RCC 7860 (cell line): ENCODE results near the gene PLA2G12B.
"Not testable (repeated sequence)": the region's sequence is repeated elsewhere in the genome, so short reads cannot be mapped to it uniquely, and the experiment has no call there.

ENCODE experiments used
- DNase-seq: peaks from one replicate; pipeline ENCODE4 v3.0.0-alpha.2; 2015; ENCODE audit warnings: low spot score
- FAIRE-seq: peaks from 2 replicates; lab custom pipeline; 2012; peaks lifted over from hg19 to GRCh38; lab: Jason Lieb, UNC

The PLA2G12B gene

DNA sequence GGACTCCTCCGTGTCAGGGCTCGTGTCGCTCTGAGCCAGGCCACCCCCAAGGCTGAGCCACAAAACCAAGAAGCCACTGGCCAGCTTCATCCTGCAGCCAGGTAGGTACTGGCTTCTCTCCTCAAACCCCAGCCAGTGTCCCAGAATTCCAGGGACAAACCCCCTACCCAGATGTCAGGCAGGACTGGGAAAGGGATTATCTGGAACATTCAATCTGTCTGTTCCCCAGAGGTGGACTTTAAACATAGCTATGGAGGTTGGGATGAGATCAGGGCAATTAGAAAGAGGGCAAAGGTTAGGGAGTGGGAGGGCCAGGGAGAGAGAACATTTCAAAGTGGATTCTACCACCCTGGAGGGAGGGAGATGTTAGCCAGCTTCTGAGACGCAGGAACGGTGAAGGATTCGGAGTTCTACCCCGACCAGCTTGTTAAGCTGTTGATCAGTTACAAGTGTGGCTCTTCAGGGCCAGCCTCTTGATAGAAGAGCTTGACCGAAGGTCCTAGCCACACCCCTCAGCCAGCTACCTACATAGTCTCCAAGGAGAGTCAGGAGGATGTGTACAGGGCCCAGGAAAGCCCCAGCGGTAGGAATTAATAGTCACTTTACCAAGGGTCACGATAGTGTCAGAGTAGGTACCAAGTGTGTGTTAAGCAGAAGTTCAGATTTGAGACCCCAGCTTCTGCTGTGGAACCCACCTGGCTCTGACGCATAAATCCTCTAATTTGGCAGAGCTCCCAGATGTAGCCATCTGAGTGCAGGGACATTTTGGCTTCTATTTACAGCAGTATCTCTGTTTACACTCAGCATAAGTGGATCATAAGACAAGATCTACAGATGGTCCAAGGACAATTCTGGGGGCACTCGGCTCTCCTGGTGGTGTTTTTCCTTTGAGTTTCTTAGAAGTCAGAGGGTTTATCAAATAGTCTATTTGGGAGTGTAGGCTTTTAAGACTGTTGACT lies at the start of gene PLA2G12B:
Gene PLA2G12B (minus strand): TSS at position 211 of the 959 bp plus-strand sequence. CDS start 121 bp downstream, at position 90.
- DNase-seq (no peak), FAIRE-seq (no peak)

- no peak for FAIRE-seq
- no peak for DNase-seq
Measured at GRCh38 chr10:73003822-73004221, 49.2 kb upstream of the PLA2G12B start.

GRCh38 chr10:73000973-73001372 lies 46.4 kb upstream of the PLA2G12B start:
- FAIRE-seq (no peak), DNase-seq (no peak)

GRCh38 chr10:72997099-72997498 lies 42.5 kb upstream of the PLA2G12B start:
- DNase-seq (no peak), FAIRE-seq (no peak)

DNA sequence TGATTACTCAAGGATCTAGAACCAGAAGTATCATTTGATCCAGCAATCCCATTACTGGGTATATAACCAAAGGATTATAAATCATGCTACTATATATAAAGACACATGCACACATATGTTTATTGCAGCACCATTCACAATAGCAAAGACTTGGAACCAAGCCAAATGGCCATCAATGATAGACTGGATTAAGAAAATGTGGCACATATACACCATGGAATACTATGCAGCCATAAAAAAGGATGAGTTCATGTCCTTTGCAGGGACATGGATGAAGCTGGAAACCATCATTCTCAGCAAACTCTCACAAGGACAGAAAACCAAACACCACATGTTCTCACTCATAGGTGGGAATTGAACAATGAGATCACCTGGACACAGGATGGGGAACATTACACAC lies 40.9 kb upstream of the PLA2G12B start:
- DNase-seq, FAIRE-seq: not testable (repeated sequence)

GRCh38 chr10:72989771-72990170 lies 35.2 kb upstream of the PLA2G12B start:
- not testable (repeated sequence) for FAIRE-seq

DNA sequence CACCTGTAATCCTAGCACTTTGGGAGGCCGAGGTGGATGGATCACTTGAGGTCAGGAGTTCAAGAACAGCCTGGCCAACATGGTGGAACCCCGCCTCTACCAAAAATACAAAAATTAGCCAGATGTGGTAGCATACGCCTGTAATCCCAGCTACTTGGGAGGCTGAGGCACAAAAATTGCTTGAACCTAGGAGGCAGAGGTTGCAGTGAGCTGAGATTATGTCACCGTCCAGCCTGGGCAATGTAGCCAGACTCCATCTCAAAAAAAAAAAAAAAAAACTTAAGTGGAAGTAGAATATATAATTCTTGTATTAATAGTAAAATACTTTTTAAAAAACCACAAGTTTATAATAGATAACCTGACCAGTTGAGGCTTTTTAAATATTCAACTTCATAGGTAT lies 30.0 kb upstream of the PLA2G12B start:
- not testable (repeated sequence) for DNase-seq, FAIRE-seq

More at GRCh38 chr10:72989771-72990170, 35.2 kb upstream of the PLA2G12B start:
- not testable (repeated sequence) for DNase-seq

GRCh38 chr10:72981882-72982529 lies 27.4 kb upstream of the PLA2G12B start:
- DNase-seq (no peak), FAIRE-seq (no peak)

DNA sequence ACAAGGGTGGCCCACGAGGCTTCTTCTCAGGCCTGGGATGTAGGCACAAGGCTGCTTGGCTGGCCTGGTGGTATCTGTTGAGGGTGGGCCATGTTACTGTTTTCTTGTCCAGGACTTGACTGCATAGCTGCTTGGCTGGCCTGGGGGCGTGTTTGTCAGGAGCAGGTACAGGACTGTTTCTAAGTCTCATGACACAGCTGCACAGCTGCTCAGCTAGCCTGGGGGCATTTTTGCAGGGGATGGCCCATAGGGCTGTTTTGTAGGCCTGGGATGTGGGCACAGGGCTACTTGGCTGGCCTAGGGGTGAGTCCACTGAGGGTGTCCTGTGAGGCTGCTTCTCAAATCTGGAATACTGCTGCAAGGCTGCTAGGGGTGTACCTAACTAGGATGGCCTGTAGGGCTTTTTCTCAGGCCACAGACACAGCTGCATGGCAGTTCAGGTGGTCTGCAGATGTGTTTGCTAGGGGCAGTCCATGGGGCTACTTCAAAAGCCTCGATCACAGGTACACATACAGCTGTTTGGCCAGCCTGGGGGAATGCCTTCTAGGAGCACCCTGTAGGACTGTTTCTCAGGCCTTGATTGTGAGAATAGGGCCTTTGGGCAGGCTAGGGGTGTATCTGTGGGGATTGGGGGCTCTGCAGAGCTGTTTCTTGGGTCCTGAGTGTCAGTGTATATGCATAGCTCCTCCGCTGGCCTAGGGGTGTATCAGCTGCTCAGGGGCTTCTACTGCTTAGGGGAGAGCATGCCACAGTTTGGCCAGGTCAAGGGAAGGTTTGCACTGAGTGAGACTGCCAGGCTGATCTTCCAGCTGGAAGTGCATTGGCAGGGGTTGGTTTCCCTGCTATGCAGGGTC lies 26.6 kb upstream of the PLA2G12B start:
- FAIRE-seq (no peak), DNase-seq (no peak)

- no peak for FAIRE-seq
- no peak for DNase-seq
Measured at GRCh38 chr10:72980348-72980747, 25.7 kb upstream of the PLA2G12B start.

DNA sequence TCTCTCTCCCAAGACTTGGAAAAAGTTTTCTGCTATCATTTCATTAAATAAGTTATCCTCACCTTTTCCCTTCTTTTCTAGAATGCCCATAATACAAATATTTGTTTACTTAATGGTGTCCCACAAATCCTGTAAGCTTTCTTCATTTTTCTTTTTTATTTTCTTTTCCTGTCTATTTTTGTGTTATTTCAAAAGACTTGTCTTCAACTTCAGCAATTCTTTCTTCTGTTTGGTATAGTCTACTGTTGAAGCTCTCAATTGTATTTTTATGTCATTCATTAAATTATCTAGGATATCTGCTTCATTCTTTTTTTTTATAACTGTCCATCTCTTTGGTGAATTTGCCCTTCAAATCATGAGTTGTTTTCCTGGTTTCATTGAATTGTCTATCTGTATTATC lies 25.1 kb upstream of the PLA2G12B start:
- no peak for FAIRE-seq

DNA sequence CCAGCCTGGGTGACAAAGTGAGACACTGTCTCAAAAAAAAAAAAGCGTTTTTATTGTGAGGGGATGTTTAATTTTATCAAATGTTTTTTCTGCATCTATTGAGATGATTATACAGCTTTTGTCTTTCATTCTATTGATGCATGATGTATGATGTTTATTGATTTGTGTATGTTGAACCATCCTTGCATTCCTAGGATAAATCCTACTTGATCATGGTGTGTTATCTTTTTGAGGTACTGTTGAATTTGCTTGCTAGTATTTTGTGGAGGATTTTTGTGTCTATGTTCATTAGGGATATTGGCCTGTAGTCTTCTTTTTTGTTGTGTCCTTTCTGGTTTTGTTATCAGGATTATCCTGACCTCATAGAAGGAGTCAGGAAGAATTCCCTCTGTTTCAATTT lies 22.3 kb upstream of the PLA2G12B start:
- no peak for FAIRE-seq
- no peak for DNase-seq

More for the DNA sequence above, 25.1 kb upstream of the PLA2G12B start:
- DNase-seq = no peak

GRCh38 chr10:72956001-72956400 lies 1.4 kb upstream of the PLA2G12B start:
- DNase-seq (no peak), FAIRE-seq (no peak)

GRCh38 chr10:72954230-72954595 lies 393 bp downstream of the PLA2G12B start:
- DNase-seq (no peak), FAIRE-seq (no peak)

- FAIRE-seq (no peak), DNase-seq (no peak)
Measured at GRCh38 chr10:72953687-72954086, 919 bp downstream of the PLA2G12B start.

GRCh38 chr10:72952642-72953158 lies 1.9 kb downstream of the PLA2G12B start:
- FAIRE-seq (no peak), DNase-seq (no peak)

GRCh38 chr10:72952189-72952588 lies 2.4 kb downstream of the PLA2G12B start:
- FAIRE-seq (no peak), DNase-seq (no peak)

- no peak for FAIRE-seq
- no peak for DNase-seq
Measured at GRCh38 chr10:72951760-72952159, 2.8 kb downstream of the PLA2G12B start.

GRCh38 chr10:72948762-72949161 lies 5.8 kb downstream of the PLA2G12B start:
- no peak for FAIRE-seq
- no peak for DNase-seq

GRCh38 chr10:72946963-72947362 lies 7.6 kb downstream of the PLA2G12B start:
- FAIRE-seq (no peak), DNase-seq (no peak)
